ENCODE data around the gene TEX13D. TPM values are rescaled to one million over a fixed set of nuclear protein-coding genes. Genes with fewer than 3 reads are reported as not detected.
A peak's percentile ranks its signal among the peaks of the same experiment; 100 is the strongest.

Gene TEX13D
- total and polyA plus RNA-seq, 2 experiments from 2014 or later, result not detected

GRCh38 chrX:124348182-124348581 is 15.7 kb downstream of the TEX13D start:
- Histone ChIP-seq H3F3A (replicated peaks; ENCODE audit: low read depth) (no peaks in the 10 kb centered on the region), H3K9me2 (ENCODE audit: insufficient read depth) (no peaks in the 10 kb centered on the region), H3K4me3 (no peak overlapping the region), H3K27ac (ENCODE audit: low read depth) (no peak overlapping the region), H3K4me2 (no peak overlapping the region), H3K27me3 (ENCODE audit: insufficient read depth) (no peaks in the 10 kb centered on the region), H2AFZ (peak overlapping the region; percentile 63; the same call in 1 of the 2 replicates), H3K79me2 (replicated peaks; ENCODE audit: insufficient read depth) (no peaks in the 10 kb centered on the region), H3K4me1 (ENCODE audit: insufficient read depth) (no peaks in the 10 kb centered on the region), H4K20me1 (replicated peaks; ENCODE audit: insufficient read depth) (no peaks in the 10 kb centered on the region), H3K36me3 (ENCODE audit: insufficient read depth) (no peaks in the 10 kb centered on the region)
- DNase-seq (ENCODE audit: low spot score), result no peak
- Mint-ChIP-seq H3K36me3 (ENCODE audit: low read depth) (no peaks in the 10 kb centered on the region), H3K27me3 (ENCODE audit: insufficient read depth, low read depth, poor library complexity) (no peaks in the 10 kb centered on the region), H3K27ac (no peak overlapping the region), H3K4me3 (no peak overlapping the region), H3K4me1 (peaks cover 7% of the 10 kb centered on the region; the same call in 2 of the 3 replicates), H3K9me3 (no peaks in the 10 kb centered on the region)
- peak; percentile 43; the same call in 2 of the 3 replicates for ATAC-seq
- no peak for TF ChIP-seq REST (IDR thresholded peaks at IDR 0.05; ENCODE audit: unreplicated experiment)
- TF ChIP-seq ZNF462 (CRISPR knock-in tag; IDR thresholded peaks at IDR 0.05), result no peak
- no peak for TF ChIP-seq CREB1 (CRISPR knock-in tag; IDR thresholded peaks at IDR 0.05; ENCODE audit: low read depth)
- TF ChIP-seq ZNF331 (CRISPR knock-in tag; IDR thresholded peaks at IDR 0.05; ENCODE audit: low read depth), result no peak
- TF ChIP-seq NANOG (IDR thresholded peaks at IDR 0.05; ENCODE audit: borderline replicate concordance), result no peak
- TF ChIP-seq ZNF114 (CRISPR knock-in tag; IDR thresholded peaks at IDR 0.05), result no peak
- TF ChIP-seq STAT1 (IDR thresholded peaks at IDR 0.05; ENCODE audit: unreplicated experiment), result no peak
- TF ChIP-seq EZH2 (IDR thresholded peaks at IDR 0.05; ENCODE audit: low read depth, unreplicated experiment), result no peak
- TF ChIP-seq POLR2AphosphoS5 (IDR thresholded peaks at IDR 0.05; ENCODE audit: low read depth), result no peak
- TF ChIP-seq CTCF (conservative IDR thresholded peaks at IDR 0.05; ENCODE audit: low read depth in 2 of 2), result no peak
